H1 (cell line): ENCODE data around the gene PDIA6. TPM values are rescaled to one million over a fixed set of nuclear protein-coding genes. Genes with fewer than 3 reads are reported as not detected.

Experiments
- CTCF ChIA-PET: fragments of 300-600 bp; sonication (Branson Sonifier 250); formaldehyde crosslinking; loops from one replicate; lab custom pipeline; 2021; ENCODE audit not compliant: partially characterized antibody; lab: Charles Lee
- POLR2A ChIA-PET: fragments of 300-600 bp; sonication (Branson Sonifier 250); formaldehyde crosslinking; loops from one replicate; lab custom pipeline; 2021; ENCODE audit warnings: inconsistent platforms; ENCODE audit not compliant: partially characterized antibody; lab: Charles Lee
- DNase-seq, 2 experiments: peaks; one replicate each; pipeline versions ENCODE4 v3.0.0 to v3.0.0-alpha.2; 2010 to 2022; ENCODE audit warnings: low spot score in 2 of 2, low read depth in 1 of 2, mixed read lengths in 1 of 2
- FAIRE-seq: peaks from 2 replicates; lab custom pipeline; 2011; peaks lifted over from hg19 to GRCh38; lab: Jason Lieb, UNC
- H2AFZ ChIP-seq: 2 replicates; pipeline ENCODE4 v1.8.1; 2012; ENCODE audit warnings: low read length, inconsistent platforms
- H2AK5ac ChIP-seq: 2 replicates; pipeline ENCODE4 v1.6.1; 2013; ENCODE audit warnings: low read depth, low read length
- H2BK120ac ChIP-seq: replicated peaks from 2 replicates; pipeline ENCODE3; 2013; ENCODE audit warnings: low read depth, low read length, inconsistent platforms
- H2BK12ac ChIP-seq: 2 replicates; pipeline ENCODE4 v1.6.1; 2013; ENCODE audit warnings: low read depth, low read length
- H2BK15ac ChIP-seq: 2 replicates; pipeline ENCODE4 v1.6.1; 2013; ENCODE audit warnings: low read length
- H2BK20ac ChIP-seq: 2 replicates; pipeline ENCODE4 v1.6.1; 2013; ENCODE audit warnings: low read length
- H2BK5ac ChIP-seq: 2 replicates; pipeline ENCODE4 v1.6.1; 2013; ENCODE audit warnings: low read depth, low read length
- H3K14ac ChIP-seq: 2 replicates; pipeline ENCODE4 v1.6.1; 2013; ENCODE audit warnings: inconsistent platforms; ENCODE audit not compliant: insufficient read length
- H3K18ac ChIP-seq: 2 replicates; pipeline ENCODE4 v1.6.1; 2013; ENCODE audit warnings: low read length; ENCODE audit errors: extremely low read depth
- H3K23ac ChIP-seq: 2 replicates; pipeline ENCODE4 v1.6.1; 2013; ENCODE audit warnings: inconsistent platforms; ENCODE audit not compliant: insufficient read length
- H3K23me2 ChIP-seq: 2 replicates; pipeline ENCODE4 v1.6.1; 2013; ENCODE audit warnings: low read depth, low read length
- H3K27ac ChIP-seq: 2 replicates; pipeline ENCODE4 v1.6.1; 2011; ENCODE audit warnings: low read depth, low read length, inconsistent platforms
- H3K27me3 ChIP-seq, 4 experiments: replicated peaks in 1 of 4; 1 replicate in 1 of 4; 2 replicates in 3 of 4; pipeline versions ENCODE4 v1.6.1 to v1.8.1; 2011 to 2013; ENCODE audit warnings: low read length in 3 of 4, mild to moderate bottlenecking in 3 of 4, inconsistent platforms in 2 of 4, mixed read lengths in 2 of 4, moderate library complexity in 1 of 4; ENCODE audit not compliant: control insufficient read depth in 3 of 4, insufficient read depth in 3 of 4; ENCODE audit errors: extremely low read depth in 1 of 4
- H3K36me3 ChIP-seq, 4 experiments: 2 replicates each; pipeline versions ENCODE4 v1.6.1 to v1.8.1; 2011 to 2013; ENCODE audit warnings: mild to moderate bottlenecking in 4 of 4, low read length in 3 of 4, moderate library complexity in 2 of 4, control low read depth in 1 of 4, inconsistent platforms in 1 of 4; ENCODE audit not compliant: insufficient read depth in 4 of 4, control insufficient read depth in 2 of 4
- H3K4ac ChIP-seq: replicated peaks from 2 replicates; pipeline ENCODE3; 2013; ENCODE audit warnings: low read length, low read depth, mixed read lengths, inconsistent platforms; ENCODE audit not compliant: insufficient read length
- H3K4me1 ChIP-seq, 4 experiments: replicated peaks in 1 of 4; 1 replicate in 1 of 4; 2 replicates in 3 of 4; pipeline versions ENCODE4 v1.6.1 to v1.8.1; 2011 to 2013; ENCODE audit warnings: low read length in 3 of 4, inconsistent platforms in 2 of 4, mixed read lengths in 1 of 4; ENCODE audit not compliant: insufficient read depth in 4 of 4, control insufficient read depth in 3 of 4
- H3K4me2 ChIP-seq, 2 experiments: 2 replicates each; pipeline versions ENCODE4 v1.6.1 to v1.8.1; 2011 to 2013; ENCODE audit warnings: low read depth in 2 of 2, low read length in 2 of 2, control low read depth in 1 of 2, inconsistent platforms in 1 of 2, mild to moderate bottlenecking in 1 of 2; ENCODE audit not compliant: insufficient read depth in 1 of 2
- H3K4me3 ChIP-seq, 4 experiments: fragments of 200-600, 300-600 bp in 1 of 4; sonication (generic), shearing (Covaris generic), sonication (Bioruptor Twin) in 1 of 4; 2 replicates each; pipeline versions ENCODE4 v1.5.1 to v1.8.1; 2011 to 2016; ENCODE audit warnings: low read length in 4 of 4, low read depth in 3 of 4, control low read depth in 2 of 4, inconsistent platforms in 2 of 4, mild to moderate bottlenecking in 2 of 4, mixed read lengths in 1 of 4, moderate library complexity in 1 of 4; ENCODE audit not compliant: insufficient read depth in 2 of 4; ENCODE audit errors: extremely low read depth in 1 of 4
- H3K56ac ChIP-seq: replicated peaks from 2 replicates; pipeline ENCODE3; 2013; ENCODE audit warnings: low read depth, mild to moderate bottlenecking, mixed read lengths, low read length, inconsistent platforms; ENCODE audit not compliant: insufficient read length
- H3K79me1 ChIP-seq: 2 replicates; pipeline ENCODE4 v1.6.1; 2013; ENCODE audit warnings: low read depth, low read length, control low read depth
- H3K79me2 ChIP-seq, 2 experiments: 2 replicates each; pipeline versions ENCODE4 v1.6.1 to v1.8.1; 2012 to 2013; ENCODE audit warnings: low read length in 2 of 2, mild to moderate bottlenecking in 2 of 2, inconsistent platforms in 1 of 2; ENCODE audit not compliant: insufficient read depth in 2 of 2, control insufficient read depth in 1 of 2
- H3K9ac ChIP-seq, 4 experiments: replicated peaks in 1 of 4; 1 replicate in 1 of 4; 2 replicates in 3 of 4; pipeline versions ENCODE4 v1.6.1 to v1.8.1; 2011 to 2013; ENCODE audit warnings: low read depth in 3 of 4, low read length in 3 of 4, control low read depth in 2 of 4, mild to moderate bottlenecking in 2 of 4, moderate library complexity in 2 of 4, inconsistent platforms in 1 of 4; ENCODE audit errors: extremely low read depth in 1 of 4
- H3K9me3 ChIP-seq, 2 experiments: 2 replicates each; pipeline versions ENCODE4 v1.6.1 to v1.8.1; 2012 to 2013; ENCODE audit warnings: mild to moderate bottlenecking in 2 of 2, moderate library complexity in 2 of 2, control low read depth in 1 of 2, inconsistent platforms in 1 of 2, low read depth in 1 of 2, low read length in 1 of 2, mixed read lengths in 1 of 2; ENCODE audit not compliant: insufficient read depth in 2 of 2
- H4K20me1 ChIP-seq, 2 experiments: replicated peaks in 1 of 2; 2 replicates each; pipeline versions ENCODE3 to v1.8.1; 2011 to 2013; ENCODE audit warnings: inconsistent platforms in 2 of 2, low read length in 2 of 2, mild to moderate bottlenecking in 1 of 2; ENCODE audit not compliant: insufficient read depth in 2 of 2, control insufficient read depth in 1 of 2
- H4K5ac ChIP-seq: 2 replicates; pipeline ENCODE4 v1.6.1; 2013; ENCODE audit warnings: low read length, low read depth, mixed read lengths, inconsistent platforms; ENCODE audit not compliant: insufficient read length
- H4K8ac ChIP-seq: 2 replicates; pipeline ENCODE4 v1.8.0; 2013; ENCODE audit warnings: mild to moderate bottlenecking, moderate library complexity, low read length, inconsistent platforms; ENCODE audit not compliant: insufficient read depth; ENCODE audit errors: extremely low read depth
- H4K91ac ChIP-seq: replicated peaks from 2 replicates; pipeline ENCODE3; 2013; ENCODE audit warnings: low read length, mixed read lengths, inconsistent platforms; ENCODE audit not compliant: insufficient read length
- BCL11A ChIP-seq, 2 experiments: IDR thresholded peaks; one replicate each; pipeline ENCODE4 v1.6.1; 2011; ENCODE audit warnings: low read depth in 2 of 2, low read length in 2 of 2, mild to moderate bottlenecking in 2 of 2
- KDM1A ChIP-seq: fragments of 200-600, 300-600 bp; sonication (generic); IDR thresholded peaks from 2 replicates; pipeline ENCODE4 v1.7.1; 2016; ENCODE audit warnings: mild to moderate bottlenecking, low read length, borderline replicate concordance
- POLR2A ChIP-seq, 2 experiments: IDR thresholded peaks; 1 replicate in 1 of 2; 2 replicates in 1 of 2; pipeline ENCODE4 v1.6.1; 2011; ENCODE audit warnings: low read depth in 2 of 2, low read length in 2 of 2, mild to moderate bottlenecking in 2 of 2; ENCODE audit errors: control extremely low read depth in 1 of 2
- POLR2AphosphoS5 ChIP-seq: IDR thresholded peaks from 2 replicates; pipeline ENCODE4 v1.6.1; 2011; ENCODE audit warnings: low read depth, low read length
- SP1 ChIP-seq: IDR thresholded peaks from 2 replicates; pipeline ENCODE4 v1.6.1; 2011; ENCODE audit warnings: low read depth, low read length
- TEAD4 ChIP-seq: IDR thresholded peaks from 2 replicates; pipeline ENCODE4 v1.6.1; 2012; ENCODE audit warnings: low read depth, low read length, inconsistent platforms, mixed read lengths
- WGBS, 2 experiments: shearing (Covaris generic) in 1 of 2; methylation state at CpG; one replicate each; pipeline versions ENCODE4 v1.1.6 to v1.1.7; 2013 to 2015; ENCODE audit warnings: low lambda C conversion rate in 2 of 2, mixed read lengths in 2 of 2, inconsistent platforms in 1 of 2, low coverage in 1 of 2, missing lambda C conversion rate in 1 of 2; ENCODE audit not compliant: insufficient replicate concordance in 2 of 2, insufficient coverage in 1 of 2, insufficient read length in 1 of 2; ENCODE audit errors: extremely low coverage in 1 of 2, missing lambda C conversion rate in 1 of 2; 5-methylcytosine and 5-hydroxymethylcytosine counted together
- polyA plus RNA-seq, 7 experiments: library from polyadenylated mRNA; depleted of rRNA in 3 of 7; stranded (reverse) in 5 of 7; unstranded in 2 of 7; fragments of >200 nt in 5 of 7; fragments of 200-250 nt in 2 of 7; gene quantifications; 1 replicate in 5 of 7; 2 replicates in 1 of 7; 4 replicates in 1 of 7; pipeline versions ENCODE4 v1.2.1 to v1.2.3, GENCODE V29; 2011 to 2013; ENCODE audit warnings: missing spikeins in 2 of 7, mixed read lengths in 2 of 7
- total RNA-seq: library from RNA; stranded (reverse); fragmentation: NEBNext Ultra II Directional; extraction: Animal tissue kit (Norgen Biotek cat#: 25700); gene quantifications from 2 replicates; pipeline ENCODE4 v1.2.1, GENCODE V29; 2021
- TF ChIP-seq, protein P1 (sequence below): IDR thresholded peaks from 2 replicates; pipeline ENCODE4 v1.6.1; 2011; ENCODE audit warnings: low read length, improper control_type of control experiment

PDIA6 gene
- total and polyA plus RNA-seq, 2 of the 8 experiments (the other 6 are each of a cell fraction or from before 2014, with no cell fraction given) = 181 to 384 TPM

DNA sequence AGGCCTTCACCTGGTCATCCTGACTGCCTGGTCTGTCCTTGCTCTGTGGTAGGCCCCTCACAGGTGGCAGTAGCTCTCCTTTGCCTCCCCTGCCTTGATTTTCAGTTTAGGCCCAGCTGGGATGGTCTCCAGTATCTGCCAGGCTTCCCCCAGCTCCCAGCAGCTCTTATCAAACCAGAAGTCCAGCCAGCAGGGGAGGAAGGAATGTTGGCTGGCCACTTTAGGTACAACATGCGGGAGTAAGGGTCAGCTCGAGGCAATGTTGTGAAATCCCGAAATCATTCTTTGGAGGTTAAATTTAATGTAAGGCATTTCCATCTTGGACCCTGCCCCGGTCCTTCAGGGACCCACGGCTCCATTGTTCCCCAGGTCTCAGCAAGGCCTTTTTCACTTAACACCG lies 74.4 kb downstream of the PDIA6 start:
- Histone ChIP-seq H3K14ac (no peak overlapping the region), H3K79me1 (no peaks in the 10 kb centered on the region), H2BK20ac (no peak overlapping the region), H4K91ac (no peak overlapping the region), H2BK120ac (no peak overlapping the region), H4K5ac (no peak overlapping the region), H3K4me1 (no peaks in the 10 kb centered on the region), H2BK12ac (no peak overlapping the region), H3K9me3 (no peaks in the 10 kb centered on the region), H3K27me3 (no peaks in the 10 kb centered on the region; a peak in 1 of 7 replicates), H2BK15ac (no peak overlapping the region), H3K23ac (no peak overlapping the region), H3K36me3 (no peaks in the 10 kb centered on the region), H3K56ac (no peak overlapping the region), H2AK5ac (no peak overlapping the region), H3K9ac (no peak overlapping the region), H3K4me3 (no peak overlapping the region), H3K79me2 (no peaks in the 10 kb centered on the region), H3K4me2 (no peak overlapping the region), H3K23me2 (no peaks in the 10 kb centered on the region), H4K20me1 (no peaks in the 10 kb centered on the region), H3K27ac (no peak overlapping the region), H2AFZ (no peak overlapping the region), H4K8ac (no peak overlapping the region), H3K4ac (no peak overlapping the region), H3K18ac (no peak overlapping the region), H2BK5ac (no peak overlapping the region)
- DNase-seq (no peak), FAIRE-seq (no peak)
- CTCF ChIA-PET = interaction anchor here (0.8 to 1.0 kb wide), 3 partner anchors 18 to 71 kb away, joined by 3 to 4 read pairs (median 3); no protein-coding TSS in a partner anchor
- TF ChIP-seq POLR2A (IDR thresholded peaks at IDR 0.05; ENCODE audit: control extremely low read depth in 1 of 2, low read depth in 2 of 2, low read length in 2 of 2) = no peak
- TF ChIP-seq KDM1A = no peak
- no peak for TF ChIP-seq BCL11A (IDR thresholded peaks at IDR 0.05; ENCODE audit: low read depth in 2 of 2, low read length in 2 of 2)
- TF ChIP-seq, protein P1, sequence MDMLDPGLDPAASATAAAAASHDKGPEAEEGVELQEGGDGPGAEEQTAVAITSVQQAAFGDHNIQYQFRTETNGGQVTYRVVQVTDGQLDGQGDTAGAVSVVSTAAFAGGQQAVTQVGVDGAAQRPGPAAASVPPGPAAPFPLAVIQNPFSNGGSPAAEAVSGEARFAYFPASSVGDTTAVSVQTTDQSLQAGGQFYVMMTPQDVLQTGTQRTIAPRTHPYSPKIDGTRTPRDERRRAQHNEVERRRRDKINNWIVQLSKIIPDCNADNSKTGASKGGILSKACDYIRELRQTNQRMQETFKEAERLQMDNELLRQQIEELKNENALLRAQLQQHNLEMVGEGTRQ = no peak
- TF ChIP-seq SP1 = no peak
- no peak for TF ChIP-seq TEAD4
- TF ChIP-seq POLR2AphosphoS5 = no peak
- POLR2A ChIA-PET = interaction anchor here (1.0 to 1.5 kb wide), 3 partner anchors 12 to 74 kb away, joined by 3 read pairs; partner anchors contain the start of gene PDIA6
- WGBS, 2 experiments = 96% methylated on average over 6 of the region's 6 CpGs; no CpG with 5 or more reads in 1 of the 2 experiments
